GM18505 (cell line): ENCODE data around the gene KMT2E.

Experiments
- ATAC-seq: cut with Tn5 transposase; IDR thresholded peaks from one replicate; pipeline ENCODE4 v1.9.1; 2021; ENCODE audit not compliant: unreplicated experiment
- POLR2A ChIP-seq: IDR thresholded peaks from 4 replicates; pipeline ENCODE4 v1.6.1; 2011; ENCODE audit warnings: borderline replicate concordance; ENCODE audit not compliant: insufficient read depth, insufficient read length; ENCODE audit errors: extremely low read depth

KMT2E gene

DNA sequence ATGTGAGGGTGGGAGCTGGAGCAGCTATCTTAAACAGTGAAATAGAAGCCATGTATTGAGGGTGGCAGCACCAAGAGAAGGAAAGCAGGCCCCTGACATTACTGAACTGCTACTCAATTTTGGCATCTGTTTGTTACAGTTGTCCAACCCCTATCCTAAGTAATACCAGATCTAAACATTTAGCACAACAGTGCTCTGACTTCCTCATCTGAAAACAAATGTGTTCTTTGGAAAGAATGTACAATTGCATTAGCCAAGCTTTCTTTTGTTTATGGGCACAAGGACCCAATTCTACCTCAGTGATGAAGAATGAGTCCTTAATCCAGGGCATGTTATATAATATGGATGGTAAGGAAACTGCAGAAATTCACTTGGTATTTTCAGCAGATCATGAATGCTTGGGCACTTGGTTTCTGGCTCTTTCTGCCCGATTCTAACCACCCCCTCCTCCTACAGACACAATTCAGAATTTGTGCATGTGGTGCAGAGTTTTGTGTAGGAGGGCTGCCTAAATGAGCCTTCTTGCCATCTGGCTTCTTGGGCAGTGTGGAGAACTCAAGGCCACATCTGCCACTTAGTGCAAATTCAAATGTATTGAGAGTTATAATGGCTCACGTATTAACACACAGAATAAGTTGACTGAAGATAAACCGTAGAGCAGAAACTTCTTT is 36.9 kb upstream of the KMT2E start:
- ATAC-seq, result no peak
- TF ChIP-seq POLR2A, result no peak

DNA sequence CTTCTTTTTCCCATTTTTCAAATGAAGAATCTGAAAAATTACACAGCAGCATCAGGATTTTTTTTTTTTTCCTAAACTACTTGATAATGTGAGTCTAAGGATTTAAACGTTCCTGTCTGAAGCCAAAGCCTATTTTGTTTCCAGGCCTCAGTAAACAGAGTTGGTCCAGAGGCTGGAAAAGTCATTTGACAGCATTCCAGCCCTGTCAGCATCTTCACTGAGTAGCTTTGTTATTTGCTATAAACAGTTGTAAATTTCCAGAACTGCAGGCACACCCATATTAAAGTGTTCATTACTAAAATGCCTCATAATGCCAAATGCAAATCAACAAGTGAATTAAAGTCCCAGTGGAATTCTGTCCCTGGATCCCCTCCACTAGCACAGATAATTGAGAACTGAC is 35.5 kb upstream of the KMT2E start:
- no peak for TF ChIP-seq POLR2A
- ATAC-seq, result no peak

DNA sequence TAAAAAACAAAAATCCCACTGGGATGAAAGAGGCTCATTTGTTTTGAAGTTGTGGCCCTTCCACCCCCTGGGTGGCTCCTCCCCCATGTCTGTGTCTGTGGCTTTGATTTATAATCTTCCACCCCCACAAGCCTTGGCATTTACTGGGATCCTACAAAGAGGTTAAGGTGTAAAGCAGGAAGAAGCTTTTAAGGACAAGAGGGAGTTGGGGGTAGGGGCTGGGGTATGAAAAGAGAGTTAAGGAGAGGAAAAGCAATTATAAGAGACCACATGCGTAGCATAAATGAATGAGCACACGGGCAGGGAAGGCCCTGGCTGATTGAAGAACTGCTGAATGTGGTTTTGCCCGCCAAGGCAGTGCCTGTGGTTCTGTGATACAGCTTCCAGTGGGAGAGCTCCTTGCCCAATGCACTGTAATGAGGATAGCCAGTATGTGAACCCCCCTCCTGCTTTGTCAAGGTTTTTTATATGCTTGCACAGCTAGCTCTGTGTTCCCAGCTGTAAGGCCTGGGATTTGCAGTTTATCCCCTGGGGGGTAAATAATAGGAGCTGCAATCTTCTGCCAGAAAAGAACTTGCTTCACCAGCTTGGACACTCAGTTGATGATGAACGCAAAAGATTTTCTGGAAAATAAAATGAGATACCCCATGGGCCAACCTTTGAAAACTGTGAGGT is 34.7 kb upstream of the KMT2E start:
- TF ChIP-seq POLR2A, result no peak
- no peak for ATAC-seq

DNA sequence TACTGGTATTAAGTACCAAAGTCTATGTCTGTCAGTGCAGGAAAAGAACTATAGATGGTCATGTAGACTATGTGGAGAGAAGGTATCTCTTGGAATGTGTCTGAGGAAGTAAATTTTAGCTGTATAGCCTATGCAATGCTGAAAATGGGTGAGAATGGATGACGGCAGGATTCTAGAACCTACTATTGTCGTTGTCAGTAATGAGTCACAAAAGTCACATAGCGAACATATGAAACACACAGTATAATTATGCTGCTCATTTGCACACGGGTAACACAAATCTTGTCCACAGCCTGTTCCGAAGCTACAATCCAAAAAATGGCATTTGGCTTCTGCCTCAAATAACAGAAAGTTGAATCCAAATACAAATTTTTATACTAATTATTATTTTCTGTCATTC is 33.6 kb upstream of the KMT2E start:
- no peak for TF ChIP-seq POLR2A
- ATAC-seq, result no peak

DNA sequence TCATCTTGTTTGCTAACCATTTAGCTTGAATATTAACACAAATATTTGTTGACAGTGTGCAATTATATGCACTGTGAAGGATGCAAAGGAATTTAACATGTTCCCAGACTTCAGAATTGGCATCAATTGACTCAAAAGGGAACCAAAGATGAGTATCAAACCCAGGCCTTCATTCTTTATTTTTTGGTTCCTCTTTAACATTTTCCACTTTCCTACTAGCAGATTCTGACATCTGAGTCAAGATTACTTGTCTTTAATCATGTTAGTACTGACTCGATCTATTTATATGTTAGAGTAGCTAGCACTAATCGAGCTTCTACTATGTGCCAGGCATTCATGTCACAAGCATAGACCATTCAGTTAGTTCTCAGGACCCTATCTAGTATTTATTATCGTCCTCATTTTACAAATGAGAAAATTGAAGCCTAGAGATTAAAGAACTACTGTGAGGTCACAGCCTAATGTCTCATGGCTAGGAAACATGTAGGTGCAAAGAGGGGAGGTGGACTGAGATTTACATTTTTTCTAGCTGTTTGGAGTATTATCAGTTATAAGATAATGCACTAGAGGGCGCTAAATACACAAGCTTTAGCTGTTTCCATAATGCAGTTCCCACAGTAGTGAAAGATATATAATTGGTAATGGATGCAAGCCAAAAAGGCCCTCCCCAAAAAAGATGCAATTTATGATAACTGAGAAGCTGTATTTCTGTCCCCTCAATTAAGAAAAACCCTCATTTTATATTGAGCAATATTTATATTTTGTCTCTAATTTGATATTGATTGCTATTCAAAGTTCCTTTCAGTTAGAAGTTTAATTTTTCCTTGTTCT is 32.9 kb upstream of the KMT2E start:
- ATAC-seq, result no peak
- no peak for TF ChIP-seq POLR2A

DNA sequence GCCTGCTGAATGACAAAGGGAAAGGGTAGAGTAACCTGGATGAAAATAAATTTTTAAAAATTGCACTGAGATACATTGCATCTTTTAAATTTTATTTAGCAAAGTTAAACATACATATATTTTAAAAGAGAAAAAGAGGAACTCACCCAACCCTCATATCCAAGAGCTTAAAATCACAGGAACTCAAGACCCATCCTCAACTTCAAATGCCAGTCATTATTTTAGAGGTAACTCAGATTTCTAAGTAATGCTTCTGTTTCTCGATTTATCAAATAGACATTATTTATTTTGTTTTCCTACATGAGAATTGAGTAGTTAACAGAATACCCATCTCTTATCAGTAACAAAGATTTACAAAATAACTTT is 32.4 kb upstream of the KMT2E start:
- no peak for TF ChIP-seq POLR2A
- no peak for ATAC-seq

DNA sequence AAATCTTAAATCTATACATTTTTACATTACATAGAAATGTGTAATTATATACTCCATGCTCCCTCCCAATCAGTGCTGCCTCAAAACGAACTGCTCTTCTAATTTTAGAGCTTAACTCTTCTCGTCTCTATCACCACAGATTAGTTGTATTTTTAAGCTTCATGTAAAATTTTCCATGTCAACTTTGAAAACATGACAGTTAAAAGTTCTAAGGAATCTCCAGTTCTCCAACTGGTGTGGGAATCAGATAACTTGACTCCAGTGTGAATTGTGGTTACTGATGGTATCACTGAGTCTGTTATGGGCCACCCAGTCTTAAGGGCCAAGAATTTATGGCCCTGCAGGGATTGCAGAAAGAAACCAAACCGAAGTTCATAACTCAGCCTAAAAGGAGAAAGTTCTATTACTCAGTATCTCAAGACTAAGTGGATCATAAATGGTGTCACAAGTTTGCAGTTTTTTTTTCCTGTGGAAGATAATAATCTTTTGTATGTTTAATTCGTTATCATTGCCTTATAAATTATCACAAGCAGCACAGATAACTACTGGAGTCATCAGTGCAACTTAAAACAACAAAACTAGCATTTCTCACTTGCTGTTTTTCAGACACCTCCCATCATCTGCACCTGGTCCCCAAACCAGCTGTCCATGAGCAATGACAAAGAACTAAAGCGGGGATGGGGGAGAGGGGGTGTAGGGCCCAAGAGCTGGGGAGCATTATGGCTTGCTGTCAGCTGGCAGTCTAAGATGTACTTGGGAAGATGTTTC is 31.5 kb upstream of the KMT2E start:
- no peak for TF ChIP-seq POLR2A
- ATAC-seq, result no peak

DNA sequence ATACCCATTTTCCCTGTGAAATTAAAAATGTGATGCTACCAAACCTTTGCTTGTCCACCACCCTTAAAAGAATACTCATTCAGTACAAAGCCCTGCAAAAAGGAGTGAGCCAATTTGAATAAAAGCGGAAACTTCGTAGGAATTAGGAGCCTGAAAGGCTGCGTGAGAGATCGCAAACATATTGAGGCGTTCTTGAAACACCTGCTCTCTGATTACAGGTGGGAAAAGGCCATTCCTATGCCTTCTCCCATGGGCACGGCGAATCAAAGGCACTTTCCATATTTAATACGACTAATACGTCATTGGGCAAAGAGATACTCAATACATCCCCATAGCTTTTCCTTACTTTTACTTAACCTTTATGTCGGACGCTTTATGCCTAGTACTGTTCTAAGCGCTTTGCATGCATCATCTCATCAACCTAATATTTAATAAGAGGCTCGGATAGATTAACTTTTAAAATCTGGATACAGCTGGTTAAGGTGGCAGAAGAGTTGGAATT is 30.9 kb upstream of the KMT2E start:
- TF ChIP-seq POLR2A, result no peak
- no peak for ATAC-seq

DNA sequence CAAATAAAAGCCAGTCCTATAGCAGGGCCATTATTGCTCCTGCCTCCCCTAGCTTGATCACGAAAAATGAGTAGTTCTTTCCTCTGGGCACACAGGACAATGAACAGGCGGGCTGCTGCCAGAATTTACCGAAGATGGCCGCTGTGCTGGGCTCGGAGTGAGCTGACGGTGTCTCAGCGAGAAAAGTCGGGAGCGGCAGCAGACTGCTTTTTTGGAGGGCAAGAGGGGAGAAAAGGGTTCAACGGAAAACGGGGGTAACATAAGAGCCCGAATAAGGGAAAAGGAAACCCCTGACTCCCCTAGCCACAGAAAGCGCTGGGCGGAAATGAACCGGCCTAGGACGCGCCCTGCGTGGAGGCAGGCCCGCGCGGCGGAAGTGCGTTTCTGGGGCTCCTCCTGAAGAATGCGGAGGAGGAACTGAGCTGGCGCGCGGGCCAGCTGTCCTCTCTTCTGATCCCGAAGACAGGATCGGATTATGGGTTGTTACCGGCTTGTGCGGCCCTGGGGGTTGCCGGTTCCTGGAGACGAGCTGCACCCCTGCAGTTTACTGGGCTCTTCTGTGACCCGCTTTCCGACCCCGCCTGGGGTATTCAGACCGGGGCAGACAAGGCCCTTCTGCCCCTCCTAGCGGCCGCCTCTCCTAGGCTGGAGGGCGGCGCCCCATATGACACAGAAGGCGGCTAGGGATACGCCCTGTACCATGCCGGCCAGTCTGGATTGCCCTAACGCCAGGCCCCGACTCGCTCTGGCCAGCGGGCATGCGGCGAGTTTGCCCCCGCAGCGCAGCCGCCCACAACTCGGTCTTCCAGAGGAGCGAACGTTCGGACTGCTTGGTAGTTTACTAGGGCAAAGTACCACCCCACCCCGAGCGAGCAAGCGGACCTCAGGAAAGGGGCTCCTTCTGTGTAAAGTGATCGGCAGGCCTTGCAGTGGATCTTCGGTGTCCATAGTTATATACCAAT is 30.1 kb upstream of the KMT2E start:
- peak; percentile 97 for TF ChIP-seq POLR2A
- ATAC-seq, result peak; percentile 85

DNA sequence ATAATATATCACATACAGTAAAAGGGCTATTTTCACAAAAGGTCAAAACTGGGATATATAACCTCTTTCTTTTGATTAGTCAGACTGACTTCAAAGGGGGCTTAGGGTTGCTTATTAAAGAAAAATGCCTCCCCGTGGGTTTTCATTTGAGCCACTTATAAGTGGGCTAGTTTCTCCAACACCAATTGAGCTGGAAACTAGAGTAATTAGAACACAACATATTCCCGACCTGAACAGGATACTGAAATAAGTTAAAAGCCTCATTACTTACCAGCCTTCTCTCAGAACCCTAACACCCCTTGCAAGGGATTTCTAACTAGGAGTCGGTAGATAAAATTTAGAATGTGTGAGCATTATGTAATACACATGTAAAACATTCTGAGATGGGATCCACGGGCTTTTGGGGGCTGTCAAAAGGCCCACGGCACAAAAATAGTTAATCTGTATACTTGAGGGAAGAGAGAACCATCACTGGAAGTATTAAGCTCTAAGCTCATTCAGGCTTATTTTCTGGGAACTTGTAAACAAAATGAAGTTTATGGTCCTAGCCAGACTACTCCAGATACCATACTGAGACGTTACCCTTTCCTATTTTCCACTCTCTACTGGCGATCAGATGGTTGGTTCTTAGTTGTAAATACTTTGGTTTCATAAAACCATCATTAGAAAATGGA is 29.3 kb upstream of the KMT2E start:
- no peak for TF ChIP-seq POLR2A
- no peak for ATAC-seq

DNA sequence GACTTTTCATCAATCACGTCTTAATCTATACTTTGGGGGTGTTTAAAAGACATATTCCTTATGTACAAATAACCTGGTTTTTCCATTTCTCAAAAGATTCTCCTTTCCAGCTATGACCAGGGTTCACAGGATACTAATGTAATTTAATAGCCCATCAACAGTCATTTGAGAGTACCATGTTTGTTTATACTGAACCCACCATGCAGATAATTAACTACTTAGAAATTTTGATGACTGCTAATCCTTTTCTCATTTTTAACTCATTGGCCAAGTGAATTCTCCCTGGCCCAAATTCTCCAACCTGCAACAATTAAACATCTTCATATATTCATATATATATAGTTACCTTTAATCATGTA is 28.8 kb upstream of the KMT2E start:
- no peak for TF ChIP-seq POLR2A
- ATAC-seq, result no peak
